ENCODE measurements around the gene NUP50. TPM values are rescaled to one million over a fixed set of nuclear protein-coding genes. Genes with fewer than 3 reads are reported as not detected.

NUP50 gene
- total RNA-seq, 1 experiment from 2014 or later: 38.1 TPM

DNA sequence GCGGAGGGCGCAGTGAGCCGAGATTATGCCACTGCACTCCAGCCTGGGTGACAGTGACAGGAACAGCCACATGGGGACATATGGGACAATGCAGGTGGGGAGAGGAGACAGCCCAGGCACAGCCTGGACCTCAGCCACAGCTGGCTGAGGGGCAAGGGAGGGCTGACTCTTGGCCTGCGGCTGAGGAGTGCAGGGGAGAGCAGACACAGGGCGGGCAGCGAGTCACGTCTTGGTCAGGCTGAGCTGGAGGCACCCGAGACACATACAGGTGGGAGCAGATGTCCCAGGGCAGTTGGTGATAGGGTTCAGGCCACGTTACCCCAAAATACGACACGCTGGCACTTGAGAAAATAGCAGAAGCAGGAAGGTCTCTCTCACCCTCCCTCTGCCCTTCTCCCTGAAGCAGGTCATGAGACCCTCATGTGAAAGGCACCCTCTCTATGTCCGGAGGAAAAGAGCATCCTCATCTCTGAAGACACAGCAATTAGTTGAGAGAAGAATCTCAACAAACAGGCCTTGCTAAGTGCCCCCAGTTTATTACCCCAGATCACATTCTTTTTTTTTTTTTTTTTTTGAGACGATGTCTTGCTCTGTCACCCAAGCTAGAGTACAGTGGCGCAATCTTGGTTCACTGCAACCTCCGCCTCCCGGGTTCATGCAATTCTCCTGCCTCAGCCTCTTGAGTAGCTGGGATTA lies 66.4 kb downstream of the NUP50 start:
- DNase-seq (ENCODE audit: low read depth): no peak

DNA sequence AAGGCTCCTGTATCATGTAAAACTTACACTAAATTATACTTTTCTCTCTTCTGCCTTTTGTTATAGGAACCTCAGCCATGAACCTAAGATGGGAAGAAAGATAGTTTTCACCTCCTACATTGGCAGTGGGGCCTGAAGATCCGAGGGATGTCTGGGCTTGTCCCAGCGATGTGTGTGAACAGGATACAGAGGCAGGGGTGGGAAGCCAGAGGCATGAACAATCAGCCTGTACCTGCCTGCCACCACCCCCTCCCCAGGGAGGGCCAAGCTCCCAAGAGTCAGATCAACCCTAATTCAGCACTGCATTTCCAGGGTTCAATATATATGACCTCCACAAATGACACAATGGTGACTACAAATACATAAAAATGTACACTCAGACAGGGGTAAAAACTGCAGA lies 67.6 kb downstream of the NUP50 start:
- DNase-seq (ENCODE audit: low read depth): no peak

DNA sequence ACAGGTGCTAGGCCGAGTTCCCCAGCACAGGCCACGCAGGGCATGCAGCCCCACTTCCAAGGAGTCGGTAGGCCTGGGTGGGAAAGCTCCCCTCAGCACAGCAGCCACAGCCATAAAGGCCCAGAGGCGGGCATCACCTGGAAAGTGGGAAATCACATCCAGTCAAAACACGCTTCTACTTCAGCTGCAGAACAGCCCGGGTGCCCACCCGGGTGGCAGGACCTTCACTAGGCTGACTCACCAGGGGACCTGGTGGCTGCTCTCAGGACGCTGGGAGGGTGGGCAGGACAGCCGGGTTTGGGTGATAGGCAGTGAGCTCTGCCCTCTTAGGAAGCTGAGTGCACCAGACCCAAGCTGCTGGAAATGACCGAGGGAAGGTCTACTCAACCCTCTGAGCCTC lies 69.7 kb downstream of the NUP50 start:
- DNase-seq (ENCODE audit: low read depth): no peak

GRCh38 chr22:45233827-45234226 lies 70.1 kb downstream of the NUP50 start:
- DNase-seq (ENCODE audit: low read depth): no peak

GRCh38 chr22:45235101-45235777 lies 71.5 kb downstream of the NUP50 start:
- DNase-seq (ENCODE audit: low read depth): no peak

- DNase-seq (ENCODE audit: low read depth): no peak
These were observed 72.2 kb downstream of the NUP50 start for GRCh38 chr22:45235851-45236342.

GRCh38 chr22:45237065-45237990 lies 73.6 kb downstream of the NUP50 start:
- DNase-seq (ENCODE audit: low read depth): no peak

Other genes starting within 250 kb of the NUP50 start
- not detected in 2 replicates for gene PHF21B, start 153.9 kb upstream of the NUP50 start, total RNA-seq (2014; rRNA removed; shearing (Covaris generic))
- gene KIAA0930, start 77.0 kb downstream of the NUP50 start, total RNA-seq (2014; rRNA removed; shearing (Covaris generic)): 24.0 and 29.2 TPM in 2 replicates
- not detected in 2 replicates for gene UPK3A, start 121.0 kb downstream of the NUP50 start, total RNA-seq (2014; rRNA removed; shearing (Covaris generic))
- gene FAM118A, start 146.0 kb downstream of the NUP50 start, total RNA-seq (2014; rRNA removed; shearing (Covaris generic)): 6.8 and 11.7 TPM in 2 replicates
- 0.12 and 0.59 TPM in 2 replicates for gene SMC1B, start 249.7 kb downstream of the NUP50 start, total RNA-seq (2014; rRNA removed; shearing (Covaris generic))
- gene RIBC2, start 249.8 kb downstream of the NUP50 start, total RNA-seq (2014; rRNA removed; shearing (Covaris generic)): 3.7 and 5.5 TPM in 2 replicates